PFSK-1 (cell line): ENCODE measurements around the gene C1GALT1.

Experiments used
- FOXP2 ChIP-seq: optimal IDR thresholded peaks from 2 replicates; pipeline ENCODE3; 2011; ENCODE audit warnings: borderline replicate concordance, control low read depth, inconsistent platforms; ENCODE audit not compliant: insufficient read depth; ENCODE audit errors: extremely low read length, extremely low read depth
- POLR2AphosphoS5 ChIP-seq: IDR thresholded peaks from 2 replicates; pipeline ENCODE4 v1.6.1; 2012; ENCODE audit warnings: low read depth, mild to moderate bottlenecking, control low read depth, low read length, moderate library complexity
- REST ChIP-seq, 2 experiments: IDR thresholded peaks; 2 replicates each; pipeline versions ENCODE4 v1.6.1 to v1.8.0; 2011 to 2012; ENCODE audit warnings: low read depth in 2 of 2, low read length in 2 of 2, control low read depth in 1 of 2, inconsistent platforms in 1 of 2, mild to moderate bottlenecking in 1 of 2, moderate library complexity in 1 of 2; ENCODE audit not compliant: insufficient read depth in 1 of 2
- SIN3A ChIP-seq: IDR thresholded peaks from 2 replicates; pipeline ENCODE4 v1.6.1; 2012; ENCODE audit warnings: mild to moderate bottlenecking, low read length, moderate library complexity, borderline replicate concordance; ENCODE audit not compliant: insufficient read depth
- TAF1 ChIP-seq: IDR thresholded peaks from 2 replicates; pipeline ENCODE4 v1.6.1; 2012; ENCODE audit warnings: low read length, control low read depth, borderline replicate concordance; ENCODE audit not compliant: insufficient read depth

Gene C1GALT1

DNA sequence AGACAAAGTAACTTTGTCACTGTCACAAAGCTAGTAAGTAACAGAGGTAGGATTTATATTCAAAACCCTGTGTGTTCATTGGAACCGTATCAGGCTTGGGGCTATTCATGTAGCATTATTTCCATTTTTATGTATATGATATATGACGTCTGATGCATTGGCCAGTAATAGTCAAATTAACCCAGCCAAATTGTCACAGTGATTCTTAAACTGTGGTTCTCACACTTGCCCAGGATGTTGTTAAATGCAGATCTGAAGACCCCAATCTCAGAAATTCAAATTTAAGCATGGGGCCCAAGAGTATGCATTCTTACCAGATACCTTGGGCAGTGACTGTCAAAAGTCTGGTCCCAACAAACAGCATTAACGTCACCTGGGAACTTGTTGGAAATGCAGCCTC lies 63.9 kb downstream of the C1GALT1 start:
- no peak for TF ChIP-seq FOXP2
- no peak for TF ChIP-seq REST (IDR thresholded peaks at IDR 0.05; ENCODE audit: insufficient read depth in 1 of 2, low read depth in 2 of 2, low read length in 2 of 2)
- no peak for TF ChIP-seq SIN3A
- TF ChIP-seq POLR2AphosphoS5 = no peak

DNA sequence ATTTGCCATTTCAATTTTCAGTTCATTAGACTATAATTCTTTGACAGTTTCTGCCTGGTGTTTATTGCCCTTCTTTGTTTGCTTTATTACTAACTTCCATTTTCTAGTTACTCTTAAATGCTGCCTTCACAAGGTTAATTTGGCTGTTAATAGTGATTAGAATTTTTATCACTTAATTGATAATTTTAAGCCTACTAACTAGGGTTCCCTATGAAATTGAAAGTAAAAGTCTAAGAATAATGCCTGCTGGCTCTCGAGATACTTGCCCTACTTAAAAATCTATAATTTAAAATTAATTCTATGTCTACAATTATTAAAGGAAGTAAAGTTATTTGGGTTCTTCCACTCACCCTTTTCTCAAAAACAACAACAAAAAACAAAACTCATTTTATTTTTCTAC lies 65.3 kb downstream of the C1GALT1 start:
- no peak for TF ChIP-seq SIN3A
- no peak for TF ChIP-seq FOXP2
- TF ChIP-seq TAF1 = no peak
- no peak for TF ChIP-seq REST (IDR thresholded peaks at IDR 0.05; ENCODE audit: insufficient read depth in 1 of 2, low read depth in 2 of 2, low read length in 2 of 2)

- no peak for TF ChIP-seq TAF1
- TF ChIP-seq SIN3A = no peak
- TF ChIP-seq REST (IDR thresholded peaks at IDR 0.05; ENCODE audit: insufficient read depth in 1 of 2, low read depth in 2 of 2, low read length in 2 of 2) = no peak
- no peak for TF ChIP-seq POLR2AphosphoS5
- no peak for TF ChIP-seq FOXP2
Observed at GRCh38 chr7:7249814-7250213, 67.5 kb downstream of the C1GALT1 start.

DNA sequence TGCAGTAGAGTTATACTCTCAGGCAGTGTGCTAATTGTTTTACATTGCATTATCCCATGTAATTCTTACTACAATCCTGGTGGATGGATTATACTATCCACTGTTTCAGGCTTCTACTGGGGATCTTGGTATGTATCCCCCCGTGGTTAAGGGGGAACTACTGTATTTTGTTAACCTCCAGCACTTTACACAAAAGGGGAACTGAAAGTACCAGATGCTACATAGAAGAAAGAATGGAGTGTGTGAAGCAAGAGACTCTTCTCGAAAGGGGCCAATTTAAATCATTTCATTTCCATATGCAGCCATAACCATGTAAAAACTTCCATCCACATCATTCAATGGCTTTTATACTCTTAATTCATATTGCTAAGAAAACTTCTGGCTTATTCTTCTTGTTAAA lies 69.4 kb downstream of the C1GALT1 start:
- TF ChIP-seq REST (IDR thresholded peaks at IDR 0.05; ENCODE audit: insufficient read depth in 1 of 2, low read depth in 2 of 2, low read length in 2 of 2) = no peak
- no peak for TF ChIP-seq SIN3A
- no peak for TF ChIP-seq FOXP2
- TF ChIP-seq TAF1 = no peak
- TF ChIP-seq POLR2AphosphoS5 = no peak

- no peak for TF ChIP-seq FOXP2
Observed at GRCh38 chr7:7254319-7254718, 72.0 kb downstream of the C1GALT1 start.

GRCh38 chr7:7254908-7255307 lies 72.6 kb downstream of the C1GALT1 start:
- TF ChIP-seq SIN3A (no peak), FOXP2 (no peak), REST (IDR thresholded peaks at IDR 0.05; ENCODE audit: insufficient read depth in 1 of 2, low read depth in 2 of 2, low read length in 2 of 2) (no peak), TAF1 (no peak)
